DOHH2 (cell line): ENCODE measurements around the gene KRT27.

Experiments
- H3F3A ChIP-seq: fragments of 200-600 bp; sonication (generic), shearing (Covaris generic); 2 replicates; pipeline ENCODE4 v1.6.0; 2016; ENCODE audit warnings: antibody characterized with exemption, mild to moderate bottlenecking; ENCODE audit not compliant: control insufficient read depth, insufficient read depth
- H3K27ac ChIP-seq: fragments of 200-600 bp; sonication (generic); 2 replicates; pipeline ENCODE4 v1.5.1; 2014; ENCODE audit warnings: low read depth, mild to moderate bottlenecking, low read length, moderate library complexity
- H3K27me3 ChIP-seq: fragments of 200-600 bp; sonication (generic); 2 replicates; pipeline ENCODE4 v1.6.1; 2014; ENCODE audit warnings: mild to moderate bottlenecking, low read length, mixed read lengths; ENCODE audit not compliant: control insufficient read depth
- H3K36me3 ChIP-seq: fragments of 200-600 bp; sonication (generic); 2 replicates; pipeline ENCODE4 v1.6.1; 2014; ENCODE audit warnings: mild to moderate bottlenecking, low read length, moderate library complexity, mixed read lengths; ENCODE audit not compliant: control insufficient read depth
- H3K4me1 ChIP-seq: fragments of 200-600 bp; sonication (generic); 2 replicates; pipeline ENCODE4 v1.6.1; 2014; ENCODE audit warnings: mild to moderate bottlenecking, low read length, mixed read lengths; ENCODE audit not compliant: control insufficient read depth
- H3K4me2 ChIP-seq: fragments of 200-600 bp; sonication (generic); 2 replicates; pipeline ENCODE4 v1.6.0; 2014; ENCODE audit warnings: mild to moderate bottlenecking, low read length, moderate library complexity
- H3K4me3 ChIP-seq: fragments of 200-600 bp; sonication (generic); 2 replicates; pipeline ENCODE4 v1.5.1; 2014; ENCODE audit warnings: mild to moderate bottlenecking, low read length, mixed read lengths
- H3K79me2 ChIP-seq: fragments of 200-600 bp; sonication (generic); 2 replicates; pipeline ENCODE4 v1.6.1; 2014; ENCODE audit warnings: mild to moderate bottlenecking, low read length, mixed read lengths; ENCODE audit not compliant: control insufficient read depth
- H3K9me2 ChIP-seq: fragments of 200-600 bp; sonication (generic); replicated peaks from 2 replicates; pipeline ENCODE4 v1.6.1; 2014; ENCODE audit warnings: mild to moderate bottlenecking, low read length, mixed read lengths; ENCODE audit not compliant: control insufficient read depth
- H3K9me3 ChIP-seq: fragments of 200-600 bp; sonication (generic); 2 replicates; pipeline ENCODE4 v1.6.1; 2014; ENCODE audit warnings: antibody characterized with exemption, low read length, mixed read lengths; ENCODE audit not compliant: control insufficient read depth, insufficient read depth
- H4K20me1 ChIP-seq: fragments of 200-600 bp; sonication (generic); 2 replicates; pipeline ENCODE4 v1.6.0; 2014; ENCODE audit warnings: low read depth, mild to moderate bottlenecking, antibody characterized with exemption, low read length, moderate library complexity; ENCODE audit not compliant: control insufficient read depth, insufficient read depth
- CTCF ChIP-seq: fragments of 200-600 bp; sonication (generic); IDR thresholded peaks from one replicate; pipeline ENCODE4 v1.5.1; 2014; ENCODE audit warnings: antibody characterized with exemption, mild to moderate bottlenecking, low read depth, low read length; ENCODE audit not compliant: poor library complexity, severe bottlenecking
- EZH2phosphoT487 ChIP-seq: fragments of 200-600 bp; sonication (generic); IDR thresholded peaks from 2 replicates; pipeline ENCODE4 v1.6.1; 2017; ENCODE audit warnings: borderline replicate concordance, mild to moderate bottlenecking, antibody characterized with exemption, low read length, moderate library complexity, mixed read lengths

KRT27 gene, protein sequence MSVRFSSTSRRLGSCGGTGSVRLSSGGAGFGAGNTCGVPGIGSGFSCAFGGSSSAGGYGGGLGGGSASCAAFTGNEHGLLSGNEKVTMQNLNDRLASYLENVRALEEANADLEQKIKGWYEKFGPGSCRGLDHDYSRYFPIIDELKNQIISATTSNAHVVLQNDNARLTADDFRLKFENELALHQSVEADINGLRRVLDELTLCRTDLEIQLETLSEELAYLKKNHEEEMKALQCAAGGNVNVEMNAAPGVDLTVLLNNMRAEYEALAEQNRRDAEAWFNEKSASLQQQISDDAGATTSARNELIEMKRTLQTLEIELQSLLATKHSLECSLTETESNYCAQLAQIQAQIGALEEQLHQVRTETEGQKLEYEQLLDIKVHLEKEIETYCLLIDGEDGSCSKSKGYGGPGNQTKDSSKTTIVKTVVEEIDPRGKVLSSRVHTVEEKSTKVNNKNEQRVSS

GRCh38 chr17:40782450-40782849, at the start of gene KRT27:
TSS of gene KRT27 (minus strand) at chr17:40782550. CDS start at chr17:40782493, 57 bp downstream.
- no peak for TF ChIP-seq CTCF
- no peak for TF ChIP-seq EZH2phosphoT487
- no peaks in the 10 kb centered on the region for H3K4me1 ChIP-seq
- H4K20me1 ChIP-seq = no peaks in the 10 kb centered on the region
- H3K4me3 ChIP-seq = no peak within 1 kb of the TSS
- no peak within 1 kb of the TSS for H3K4me2 ChIP-seq
- H3K36me3 ChIP-seq = no peaks in the 10 kb centered on the region
- H3K27ac ChIP-seq = no peak within 1 kb of the TSS
- no peaks in the 10 kb centered on the region for H3K9me2 ChIP-seq
- no peaks in the 10 kb centered on the region for H3K79me2 ChIP-seq
- H3K27me3 ChIP-seq = peaks cover 14% of the 10 kb centered on the region
- no peaks in the 10 kb centered on the region for H3K9me3 ChIP-seq
- no peaks in the 10 kb centered on the region for H3F3A ChIP-seq

GRCh38 chr17:40830085-40830776, 47.9 kb upstream of the KRT27 start:
- Histone ChIP-seq H3K36me3 (no peaks in the 10 kb centered on the region), H3K27ac (no peak overlapping the region), H3K9me3 (no peaks in the 10 kb centered on the region), H3K79me2 (peaks cover 7% of the 10 kb centered on the region; the same call in 1 of the 2 replicates), H3K4me3 (no peak overlapping the region), H3K4me2 (no peak overlapping the region), H3K4me1 (no peaks in the 10 kb centered on the region), H3K27me3 (no peaks in the 10 kb centered on the region), H3F3A (no peaks in the 10 kb centered on the region), H4K20me1 (no peaks in the 10 kb centered on the region), H3K9me2 (no peaks in the 10 kb centered on the region)
- no peak for TF ChIP-seq EZH2phosphoT487
- TF ChIP-seq CTCF = no peak

DNA sequence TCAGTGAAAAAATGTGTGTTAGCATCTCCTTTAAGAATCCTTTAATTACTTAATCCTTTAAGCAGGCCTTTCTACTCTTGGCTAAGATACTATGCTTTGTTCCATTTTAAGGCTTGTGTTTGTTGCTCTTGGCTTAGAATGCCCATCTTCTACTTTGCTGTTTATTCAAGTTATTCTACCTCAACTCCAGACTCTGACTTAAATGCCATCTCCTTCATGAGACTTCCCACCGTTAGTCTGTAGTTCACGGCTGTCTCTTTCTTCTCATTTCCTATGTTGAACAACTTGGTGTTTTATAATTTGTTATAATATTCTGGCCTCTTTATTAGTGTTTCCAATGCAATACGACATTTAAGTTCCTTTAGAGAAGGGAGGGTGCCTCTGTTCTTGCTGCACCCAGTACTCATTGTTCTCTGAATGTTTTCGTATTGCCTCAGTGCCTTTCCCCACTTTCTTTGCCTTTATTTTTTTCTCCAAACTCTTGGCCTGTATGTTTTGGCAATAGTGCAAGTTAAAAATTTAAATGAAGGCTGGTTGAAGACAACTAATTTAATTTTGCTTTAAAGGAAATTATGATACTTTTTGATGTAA, 46.2 kb upstream of the KRT27 start:
- no peak overlapping the region for H3K27ac ChIP-seq
- no peaks in the 10 kb centered on the region for H3K4me1 ChIP-seq
- H3K4me3 ChIP-seq = no peak overlapping the region
- TF ChIP-seq EZH2phosphoT487 = no peak
- H3K36me3 ChIP-seq = no peaks in the 10 kb centered on the region
- H3K79me2 ChIP-seq = peaks cover 7% of the 10 kb centered on the region; the same call in 1 of the 2 replicates
- no peaks in the 10 kb centered on the region for H3K9me3 ChIP-seq
- H3K9me2 ChIP-seq = no peaks in the 10 kb centered on the region
- no peaks in the 10 kb centered on the region for H4K20me1 ChIP-seq
- H3K4me2 ChIP-seq = no peak overlapping the region
- no peaks in the 10 kb centered on the region for H3K27me3 ChIP-seq
- no peaks in the 10 kb centered on the region for H3F3A ChIP-seq
